Stomach (tissue), 4 donors: Measurements from ENCODE around the gene PCDH15.

Experiments used
- EP300 ChIP-seq: sonication (generic); formaldehyde crosslinking; IDR thresholded peaks from one replicate; pipeline ENCODE4 v1.6.1; 2017; ENCODE audit warnings: antibody characterized with exemption
- POLR2A ChIP-seq, 4 donors: fragments of 450-650 bp; IDR thresholded peaks; one replicate each; pipeline ENCODE4 v1.6.1; 2016; ENCODE audit warnings: antibody characterized with exemption in 4 of 4, control low read depth in 2 of 4, mild to moderate bottlenecking in 1 of 4, moderate library complexity in 1 of 4
- TF ChIP-seq, protein P1 (sequence below), 7 experiments: fragments of 450-650 bp in 4 of 7; fragments of 200-600 bp in 3 of 7; sonication (generic) in 3 of 7; IDR thresholded peaks; one replicate each; pipeline ENCODE4 v1.5.1; 2016 to 2019; ENCODE audit warnings: antibody characterized with exemption in 7 of 7, control low read depth in 2 of 7, mild to moderate bottlenecking in 1 of 7

- TF ChIP-seq, protein P1, sequence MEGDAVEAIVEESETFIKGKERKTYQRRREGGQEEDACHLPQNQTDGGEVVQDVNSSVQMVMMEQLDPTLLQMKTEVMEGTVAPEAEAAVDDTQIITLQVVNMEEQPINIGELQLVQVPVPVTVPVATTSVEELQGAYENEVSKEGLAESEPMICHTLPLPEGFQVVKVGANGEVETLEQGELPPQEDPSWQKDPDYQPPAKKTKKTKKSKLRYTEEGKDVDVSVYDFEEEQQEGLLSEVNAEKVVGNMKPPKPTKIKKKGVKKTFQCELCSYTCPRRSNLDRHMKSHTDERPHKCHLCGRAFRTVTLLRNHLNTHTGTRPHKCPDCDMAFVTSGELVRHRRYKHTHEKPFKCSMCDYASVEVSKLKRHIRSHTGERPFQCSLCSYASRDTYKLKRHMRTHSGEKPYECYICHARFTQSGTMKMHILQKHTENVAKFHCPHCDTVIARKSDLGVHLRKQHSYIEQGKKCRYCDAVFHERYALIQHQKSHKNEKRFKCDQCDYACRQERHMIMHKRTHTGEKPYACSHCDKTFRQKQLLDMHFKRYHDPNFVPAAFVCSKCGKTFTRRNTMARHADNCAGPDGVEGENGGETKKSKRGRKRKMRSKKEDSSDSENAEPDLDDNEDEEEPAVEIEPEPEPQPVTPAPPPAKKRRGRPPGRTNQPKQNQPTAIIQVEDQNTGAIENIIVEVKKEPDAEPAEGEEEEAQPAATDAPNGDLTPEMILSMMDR (IDR thresholded peaks at IDR 0.05), result no peak
- TF ChIP-seq EP300 (no peak), POLR2A (IDR thresholded peaks at IDR 0.05) (no peak)
Observed at GRCh38 chr10:54057357-54057756, 743.7 kb downstream of the PCDH15 start.
